DOHH2 (cell line): ENCODE data around the gene UBXN11.

ENCODE experiments used
- H3F3A ChIP-seq: fragments of 200-600 bp; sonication (generic), shearing (Covaris generic); 2 replicates; pipeline ENCODE4 v1.6.0; 2016; ENCODE audit warnings: antibody characterized with exemption, mild to moderate bottlenecking; ENCODE audit not compliant: control insufficient read depth, insufficient read depth
- H3K27ac ChIP-seq: fragments of 200-600 bp; sonication (generic); 2 replicates; pipeline ENCODE4 v1.5.1; 2014; ENCODE audit warnings: low read depth, mild to moderate bottlenecking, low read length, moderate library complexity
- H3K27me3 ChIP-seq: fragments of 200-600 bp; sonication (generic); 2 replicates; pipeline ENCODE4 v1.6.1; 2014; ENCODE audit warnings: mild to moderate bottlenecking, low read length, mixed read lengths; ENCODE audit not compliant: control insufficient read depth
- H3K36me3 ChIP-seq: fragments of 200-600 bp; sonication (generic); 2 replicates; pipeline ENCODE4 v1.6.1; 2014; ENCODE audit warnings: mild to moderate bottlenecking, low read length, moderate library complexity, mixed read lengths; ENCODE audit not compliant: control insufficient read depth
- H3K4me1 ChIP-seq: fragments of 200-600 bp; sonication (generic); 2 replicates; pipeline ENCODE4 v1.6.1; 2014; ENCODE audit warnings: mild to moderate bottlenecking, low read length, mixed read lengths; ENCODE audit not compliant: control insufficient read depth
- H3K4me2 ChIP-seq: fragments of 200-600 bp; sonication (generic); 2 replicates; pipeline ENCODE4 v1.6.0; 2014; ENCODE audit warnings: mild to moderate bottlenecking, low read length, moderate library complexity
- H3K4me3 ChIP-seq: fragments of 200-600 bp; sonication (generic); 2 replicates; pipeline ENCODE4 v1.5.1; 2014; ENCODE audit warnings: mild to moderate bottlenecking, low read length, mixed read lengths
- H3K79me2 ChIP-seq: fragments of 200-600 bp; sonication (generic); 2 replicates; pipeline ENCODE4 v1.6.1; 2014; ENCODE audit warnings: mild to moderate bottlenecking, low read length, mixed read lengths; ENCODE audit not compliant: control insufficient read depth
- H3K9me2 ChIP-seq: fragments of 200-600 bp; sonication (generic); replicated peaks from 2 replicates; pipeline ENCODE4 v1.6.1; 2014; ENCODE audit warnings: mild to moderate bottlenecking, low read length, mixed read lengths; ENCODE audit not compliant: control insufficient read depth
- H3K9me3 ChIP-seq: fragments of 200-600 bp; sonication (generic); 2 replicates; pipeline ENCODE4 v1.6.1; 2014; ENCODE audit warnings: antibody characterized with exemption, low read length, mixed read lengths; ENCODE audit not compliant: control insufficient read depth, insufficient read depth
- H4K20me1 ChIP-seq: fragments of 200-600 bp; sonication (generic); 2 replicates; pipeline ENCODE4 v1.6.0; 2014; ENCODE audit warnings: low read depth, mild to moderate bottlenecking, antibody characterized with exemption, low read length, moderate library complexity; ENCODE audit not compliant: control insufficient read depth, insufficient read depth
- CTCF ChIP-seq: fragments of 200-600 bp; sonication (generic); IDR thresholded peaks from one replicate; pipeline ENCODE4 v1.5.1; 2014; ENCODE audit warnings: antibody characterized with exemption, mild to moderate bottlenecking, low read depth, low read length; ENCODE audit not compliant: poor library complexity, severe bottlenecking
- EZH2phosphoT487 ChIP-seq: fragments of 200-600 bp; sonication (generic); IDR thresholded peaks from 2 replicates; pipeline ENCODE4 v1.6.1; 2017; ENCODE audit warnings: borderline replicate concordance, mild to moderate bottlenecking, antibody characterized with exemption, low read length, moderate library complexity, mixed read lengths

Gene UBXN11

GRCh38 chr1:26300578-26301275 is 5.7 kb downstream of the UBXN11 start:
- TF ChIP-seq CTCF (no peak), EZH2phosphoT487 (no peak)
- Histone ChIP-seq H3K4me3 (no peak overlapping the region), H3F3A (no peaks in the 10 kb centered on the region), H3K27me3 (no peaks in the 10 kb centered on the region), H4K20me1 (no peaks in the 10 kb centered on the region), H3K4me1 (peaks cover 46% of the 10 kb centered on the region), H3K4me2 (no peak overlapping the region), H3K27ac (no peak overlapping the region), H3K79me2 (peaks cover 27% of the 10 kb centered on the region), H3K9me2 (no peaks in the 10 kb centered on the region), H3K36me3 (peaks cover 15% of the 10 kb centered on the region), H3K9me3 (no peaks in the 10 kb centered on the region)

- Histone ChIP-seq H3K4me1 (peaks cover 36% of the 10 kb centered on the region), H3K79me2 (peaks cover 4% of the 10 kb centered on the region), H3K4me2 (no peak overlapping the region)
These were observed 8.7 kb downstream of the UBXN11 start for GRCh38 chr1:26297791-26298124.

DNA sequence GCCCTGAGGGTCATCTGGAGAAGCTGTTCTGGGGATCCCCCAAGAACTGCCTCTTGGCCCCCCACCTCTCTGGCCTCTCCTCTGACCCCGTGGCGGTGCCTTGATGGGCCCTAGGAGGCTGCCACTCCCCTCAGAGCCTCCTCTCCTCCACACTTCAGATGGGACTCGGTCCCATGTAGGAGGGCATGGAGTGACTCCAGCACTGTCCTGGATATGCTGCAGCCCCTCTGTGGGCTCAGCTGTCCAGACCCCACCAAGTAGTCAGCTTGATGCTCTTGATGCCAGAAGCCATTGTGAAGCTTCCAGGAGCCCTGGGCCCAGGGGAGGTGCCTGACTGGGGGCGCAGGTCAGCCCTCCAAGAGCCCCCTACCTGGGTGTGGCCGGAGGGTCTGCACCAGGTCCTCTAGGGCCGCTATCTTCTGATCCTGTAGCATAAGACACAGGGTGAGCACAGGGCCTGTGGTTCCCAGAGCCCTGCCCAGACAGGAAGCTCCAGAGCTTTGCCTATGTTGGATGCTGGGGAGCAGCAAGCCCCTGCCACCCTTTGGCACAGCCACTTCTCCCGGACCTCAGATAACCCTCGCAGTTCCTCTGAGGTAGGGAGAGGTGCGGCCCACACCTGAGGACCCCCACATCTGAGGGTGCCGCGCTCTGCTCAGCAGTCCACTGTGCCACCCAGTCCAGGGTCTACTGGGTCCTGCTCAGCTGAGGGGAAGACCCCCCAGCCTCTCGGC is 9.2 kb downstream of the UBXN11 start:
- TF ChIP-seq CTCF = no peak
- no peak for TF ChIP-seq EZH2phosphoT487
- H3K27me3 ChIP-seq = no peaks in the 10 kb centered on the region
- no peak overlapping the region for H3K4me3 ChIP-seq
- peaks cover 19% of the 10 kb centered on the region for H3K36me3 ChIP-seq
- no peaks in the 10 kb centered on the region for H3K9me3 ChIP-seq
- H3K4me1 ChIP-seq = peaks cover 38% of the 10 kb centered on the region
- H3K4me2 ChIP-seq = no peak overlapping the region
- no peaks in the 10 kb centered on the region for H3K9me2 ChIP-seq
- H3K79me2 ChIP-seq = no peaks in the 10 kb centered on the region; the same call in 1 of the 2 replicates
- H3F3A ChIP-seq = peaks cover 5% of the 10 kb centered on the region; the same call in 1 of the 2 replicates
- no peaks in the 10 kb centered on the region for H4K20me1 ChIP-seq
- H3K27ac ChIP-seq = no peak overlapping the region

More at GRCh38 chr1:26297791-26298124, 8.7 kb downstream of the UBXN11 start:
- Histone ChIP-seq H4K20me1 (no peaks in the 10 kb centered on the region), H3K9me2 (no peaks in the 10 kb centered on the region), H3K27ac (no peak overlapping the region), H3K36me3 (peaks cover 19% of the 10 kb centered on the region), H3K27me3 (no peaks in the 10 kb centered on the region), H3F3A (peaks cover 4% of the 10 kb centered on the region; the same call in 1 of the 2 replicates), H3K9me3 (no peaks in the 10 kb centered on the region), H3K4me3 (no peak overlapping the region)
- TF ChIP-seq EZH2phosphoT487 = no peak
- no peak for TF ChIP-seq CTCF
